CD4-positive, alpha-beta T cell treated with Interleukin-2 at 100 ng/mL for 4 hours (primary cell): ENCODE data around the gene CFAP20DC.
A peak's percentile ranks its signal among the peaks of the same experiment; 100 is the strongest.
"Not testable (repeated sequence)": the region's sequence is repeated elsewhere in the genome, so short reads cannot be mapped to it uniquely, and the experiment has no call there.

ENCODE experiments used
- DNase-seq: peaks from one replicate; pipeline ENCODE4 v3.0.0-alpha.2; 2020; ENCODE audit warnings: low spot score

The CFAP20DC gene

GRCh38 chr3:59049671-59050331, at the start of gene CFAP20DC:
Gene CFAP20DC, minus strand, starts transcription at chr3:59050025. Its CDS starts 394 bp downstream, at chr3:59049631.
- peak; percentile 88 for DNase-seq

GRCh38 chr3:59098516-59098915, 48.7 kb upstream of the CFAP20DC start:
- DNase-seq = not testable (repeated sequence)

GRCh38 chr3:59094446-59094845, 44.6 kb upstream of the CFAP20DC start:
- no peak for DNase-seq

DNA sequence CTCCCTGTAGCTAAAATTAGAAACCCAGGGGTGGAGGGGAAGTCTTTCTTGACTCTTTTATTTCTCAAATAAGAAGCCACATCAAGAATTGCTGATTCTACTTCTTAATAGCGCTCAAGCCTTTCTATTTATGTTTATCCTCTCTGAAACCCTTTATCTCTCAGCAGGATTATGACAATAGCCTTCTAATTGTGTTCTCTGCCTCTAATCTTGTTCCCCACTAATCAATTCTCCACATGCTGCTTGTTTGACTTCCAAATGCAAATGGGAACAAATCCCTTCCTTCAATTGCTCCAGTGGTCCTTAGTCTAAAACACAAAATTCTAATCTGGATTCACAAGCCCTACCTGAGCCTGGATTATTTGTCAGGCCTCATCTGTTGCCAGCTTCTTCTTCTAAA, 43.7 kb upstream of the CFAP20DC start:
- DNase-seq = no peak

DNA sequence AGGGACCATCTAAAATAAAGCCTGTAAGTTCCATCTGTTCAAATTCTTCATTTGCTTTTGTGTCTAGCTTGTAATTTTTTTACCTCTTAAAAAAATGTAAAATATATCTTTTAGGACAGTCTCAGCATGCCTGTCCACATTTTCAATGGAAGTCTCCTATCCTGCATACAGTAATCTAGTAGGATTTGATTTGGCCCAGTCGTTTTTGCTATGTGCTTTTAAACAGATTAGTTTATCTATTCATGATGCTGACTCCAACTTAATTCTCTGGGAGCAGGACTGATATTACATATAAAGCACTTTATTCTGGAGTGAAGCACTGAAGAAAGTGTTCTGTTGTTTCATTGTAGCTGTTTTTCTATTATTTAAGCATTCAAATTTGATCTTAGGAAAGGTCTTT, 38.9 kb upstream of the CFAP20DC start:
- DNase-seq = no peak

DNA sequence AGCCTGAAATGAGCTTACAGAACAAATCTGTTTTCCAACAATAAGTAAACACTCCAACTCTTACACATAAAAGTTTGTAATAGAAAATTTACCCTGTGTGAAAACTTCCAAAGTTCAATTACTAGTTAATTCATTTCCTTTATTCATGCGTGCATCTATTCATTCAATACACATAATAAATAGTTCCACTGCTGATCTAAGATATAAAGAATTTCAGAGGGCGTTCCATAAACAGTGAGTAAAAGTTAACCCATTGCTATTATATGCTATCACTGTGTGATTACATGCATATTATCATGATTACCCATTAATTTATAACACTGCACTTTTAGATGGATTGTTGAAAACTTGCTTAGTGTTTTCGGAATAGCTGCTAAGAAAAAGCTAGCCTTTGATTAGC, 36.2 kb upstream of the CFAP20DC start:
- no peak for DNase-seq

- DNase-seq = no peak
Measured at GRCh38 chr3:59084583-59084982, 34.8 kb upstream of the CFAP20DC start.

- no peak for DNase-seq
Measured at GRCh38 chr3:59082106-59082505, 32.3 kb upstream of the CFAP20DC start.

DNA sequence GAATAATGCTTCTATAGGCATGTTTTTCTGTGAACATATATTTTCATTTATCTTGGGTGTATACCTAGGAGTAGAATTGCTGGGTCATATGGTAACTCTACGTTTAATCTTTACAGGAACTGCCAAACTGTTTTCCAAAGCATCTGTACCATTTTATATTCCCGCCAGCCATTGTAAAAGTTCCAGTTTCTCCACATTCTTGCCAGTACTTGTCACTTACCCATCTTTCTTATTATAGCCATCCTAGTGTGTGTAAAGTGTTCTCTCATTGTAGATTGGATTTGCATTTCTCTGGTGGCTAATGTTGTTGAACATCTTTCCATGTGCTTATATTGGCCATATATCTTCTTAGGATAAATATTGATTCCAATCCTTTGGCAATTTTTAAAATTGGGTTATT, 31.2 kb upstream of the CFAP20DC start:
- no peak for DNase-seq

- no peak for DNase-seq
Measured at GRCh38 chr3:59079962-59080361, 30.1 kb upstream of the CFAP20DC start.

DNA sequence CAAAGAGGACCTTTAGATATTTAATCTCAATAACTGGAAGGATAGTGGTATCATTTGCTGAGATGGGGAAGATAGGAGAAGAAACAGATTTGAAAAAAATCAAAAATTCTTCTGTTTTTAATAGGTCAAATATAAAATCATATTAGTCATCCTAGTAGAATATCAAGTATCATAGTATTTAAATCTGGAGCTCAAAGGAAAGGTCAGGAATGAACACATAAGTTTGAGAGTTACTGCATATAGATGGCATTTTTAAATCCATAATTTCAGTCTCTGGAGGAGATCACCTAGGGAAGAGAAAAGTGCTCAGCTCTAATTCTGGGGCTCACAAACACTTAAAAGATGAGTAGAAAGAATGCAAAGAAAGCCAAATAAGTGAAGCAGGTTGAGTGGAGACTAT, 24.9 kb upstream of the CFAP20DC start:
- DNase-seq = no peak

DNA sequence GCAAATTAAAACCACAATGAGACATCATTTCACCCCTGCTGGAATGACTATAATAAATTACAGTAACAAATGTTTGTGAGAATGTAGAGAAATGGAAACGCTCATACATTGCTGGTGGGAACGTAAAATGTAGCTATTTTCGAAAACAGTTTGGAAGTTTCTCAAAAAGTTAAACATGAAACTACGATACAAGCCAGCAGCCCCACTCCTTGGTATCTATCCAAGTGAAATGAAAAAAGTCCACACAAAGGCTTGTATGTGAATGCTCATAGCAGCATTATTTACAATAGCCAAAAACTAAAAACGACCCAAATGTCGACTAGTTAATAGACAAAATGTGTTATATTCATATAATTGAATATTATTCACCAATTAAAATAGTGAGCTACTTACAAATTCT, 22.9 kb upstream of the CFAP20DC start:
- DNase-seq = no peak

GRCh38 chr3:59069838-59070237, 20.0 kb upstream of the CFAP20DC start:
- no peak for DNase-seq

DNA sequence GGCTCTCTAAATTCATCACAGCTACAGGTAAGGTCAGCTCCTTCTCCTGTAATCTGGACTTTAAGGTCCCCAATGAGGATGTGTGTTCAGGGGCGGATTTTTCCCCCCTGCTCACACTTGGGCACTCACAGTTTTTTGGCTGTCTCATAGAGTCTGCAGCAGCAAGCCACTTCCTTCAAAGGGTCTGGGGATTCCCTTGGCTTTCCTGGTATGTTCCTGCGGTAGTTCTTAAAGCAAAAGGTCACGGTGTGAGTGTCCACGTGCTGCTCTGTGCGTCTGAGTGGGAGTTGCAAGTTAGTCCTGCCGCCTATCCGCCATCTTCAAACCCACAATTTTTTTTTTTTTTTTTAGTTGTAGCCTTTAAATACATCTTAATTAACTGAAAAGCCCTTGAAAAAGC, 15.4 kb upstream of the CFAP20DC start:
- DNase-seq = no peak

DNA sequence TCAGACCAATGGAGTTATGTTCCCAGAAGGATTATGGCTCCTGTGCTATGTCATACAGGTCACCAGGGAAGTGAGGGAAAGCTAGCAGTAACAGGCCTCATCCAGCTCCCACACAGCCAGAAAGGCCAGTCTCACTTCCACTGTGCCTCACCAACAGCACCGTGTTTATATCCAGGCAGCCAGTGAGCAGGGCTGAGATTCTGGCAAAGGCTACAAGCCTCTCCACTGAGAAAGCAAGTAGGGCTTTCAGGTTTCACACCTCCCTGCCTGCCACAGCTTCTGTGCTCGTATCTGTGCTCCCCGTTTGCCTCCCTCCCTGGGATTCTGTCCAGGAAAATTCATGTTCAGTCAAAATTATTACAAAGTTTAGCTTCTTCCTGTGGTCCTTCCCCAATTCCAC, 14.9 kb upstream of the CFAP20DC start:
- DNase-seq = no peak

DNA sequence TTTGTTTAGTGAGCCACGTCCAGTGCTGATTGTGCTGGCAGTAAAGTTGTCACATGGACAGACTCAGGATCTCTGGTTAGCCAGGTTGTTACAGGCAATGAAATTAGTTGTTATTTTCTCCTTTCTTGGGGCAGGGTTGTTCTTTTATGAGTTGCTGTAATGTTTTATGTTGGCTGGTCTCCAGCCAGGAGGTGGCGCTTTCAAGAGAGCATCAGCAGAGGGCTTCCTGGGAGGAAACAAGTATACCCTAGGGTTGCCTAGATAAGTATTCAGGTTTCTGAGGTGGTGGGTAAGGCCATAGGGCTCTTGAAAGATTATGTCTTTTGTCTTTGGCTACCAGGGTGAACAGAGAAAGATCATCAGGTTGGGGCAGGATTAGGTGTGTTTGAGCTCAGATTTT, 14.5 kb upstream of the CFAP20DC start:
- no peak for DNase-seq

DNA sequence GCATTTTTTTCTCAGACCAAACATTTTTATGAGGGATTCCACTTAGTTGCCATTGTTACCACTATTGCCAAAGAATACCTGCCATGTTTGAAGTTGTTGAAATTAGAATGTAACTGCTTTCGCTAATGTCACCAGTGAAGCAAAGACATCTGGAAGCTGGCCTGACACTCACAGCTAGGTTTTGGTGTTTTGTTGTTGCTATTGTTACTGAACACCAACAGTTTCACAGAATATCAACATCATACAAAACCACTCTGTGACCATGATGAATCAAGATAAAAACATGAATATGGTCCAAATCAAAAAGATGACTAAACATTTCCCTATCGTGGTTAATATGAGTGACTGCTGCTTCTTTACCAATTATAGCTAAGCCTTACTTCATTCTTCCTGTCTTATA, 6.9 kb upstream of the CFAP20DC start:
- no peak for DNase-seq

DNA sequence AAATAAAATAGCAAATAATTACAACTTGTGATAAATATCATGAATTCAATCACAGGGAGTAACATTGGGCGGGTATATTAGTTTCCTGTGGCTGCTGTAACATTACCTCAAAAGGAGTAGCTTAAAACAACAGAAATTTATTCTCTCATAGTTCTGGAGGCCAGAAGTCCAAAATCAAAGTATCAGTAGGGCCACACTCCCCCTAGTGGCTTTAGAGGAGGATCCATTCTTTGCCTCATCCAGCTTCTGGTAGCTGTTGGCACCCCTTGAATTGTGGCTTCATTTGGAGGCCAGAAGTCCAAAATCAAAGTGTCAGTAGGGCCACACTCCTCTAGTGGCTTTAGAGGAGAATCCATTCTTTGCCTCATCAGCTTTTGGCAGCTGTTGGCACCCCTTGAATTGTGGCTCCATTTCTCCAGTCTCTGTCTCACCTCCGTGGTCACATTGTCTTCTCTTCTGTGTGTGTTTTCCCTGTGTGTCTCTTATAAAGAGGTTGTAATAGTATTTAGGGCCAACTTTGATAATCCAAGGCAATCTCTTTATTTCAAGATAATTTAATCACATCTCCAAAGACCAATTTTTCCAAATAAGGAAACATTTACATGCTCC, 3.1 kb upstream of the CFAP20DC start:
- DNase-seq = peak; percentile 10

DNA sequence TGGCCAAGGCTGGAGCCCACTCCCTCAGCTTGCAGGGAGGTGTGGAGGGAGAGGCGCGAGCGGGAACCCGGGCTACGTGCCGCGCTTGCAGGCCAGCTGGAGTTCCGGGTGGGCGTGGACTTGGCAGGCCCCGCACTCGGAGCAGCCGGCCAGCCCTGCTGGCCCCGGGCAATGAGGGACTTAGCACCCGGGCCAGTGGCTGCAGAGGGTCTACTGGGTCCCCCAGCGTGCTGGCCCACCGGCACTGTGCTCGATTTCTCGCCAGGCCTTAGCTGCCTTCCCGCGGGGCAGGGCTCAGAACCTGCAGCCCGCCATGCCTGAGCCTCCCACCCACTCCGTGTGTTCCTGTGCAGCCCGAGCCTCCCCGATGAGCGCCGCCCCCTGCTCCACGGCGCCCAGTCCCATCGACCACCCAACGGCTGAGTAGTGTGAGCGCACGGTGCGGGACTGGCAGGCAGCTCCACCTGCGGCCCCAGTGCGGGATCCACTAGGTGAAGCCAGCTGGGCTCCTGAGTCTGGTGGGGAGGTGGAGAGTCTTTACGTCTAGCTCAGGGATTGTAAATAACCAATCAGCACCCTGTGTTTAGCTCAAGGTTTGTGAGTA, 1.1 kb upstream of the CFAP20DC start:
- not testable (repeated sequence) for DNase-seq

DNA sequence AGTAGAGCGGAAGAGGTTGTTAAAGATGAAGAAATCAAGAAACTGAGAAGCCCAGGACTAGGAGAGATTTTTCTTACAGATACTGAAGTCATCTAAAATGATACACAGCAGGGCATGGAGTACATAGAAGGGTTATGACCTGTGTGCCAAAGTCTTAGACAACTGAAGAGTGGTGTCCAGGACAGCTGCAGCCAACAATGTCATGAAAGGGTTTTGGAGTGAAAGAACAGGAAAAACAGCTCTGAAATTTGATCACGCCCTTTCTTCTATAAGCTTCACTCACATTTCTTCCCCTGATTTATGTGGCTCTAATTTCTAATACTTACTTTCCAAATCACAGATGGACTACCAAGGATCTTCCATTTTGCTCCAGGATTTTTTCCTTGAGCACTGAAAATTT, 3.0 kb downstream of the CFAP20DC start:
- DNase-seq = no peak

DNA sequence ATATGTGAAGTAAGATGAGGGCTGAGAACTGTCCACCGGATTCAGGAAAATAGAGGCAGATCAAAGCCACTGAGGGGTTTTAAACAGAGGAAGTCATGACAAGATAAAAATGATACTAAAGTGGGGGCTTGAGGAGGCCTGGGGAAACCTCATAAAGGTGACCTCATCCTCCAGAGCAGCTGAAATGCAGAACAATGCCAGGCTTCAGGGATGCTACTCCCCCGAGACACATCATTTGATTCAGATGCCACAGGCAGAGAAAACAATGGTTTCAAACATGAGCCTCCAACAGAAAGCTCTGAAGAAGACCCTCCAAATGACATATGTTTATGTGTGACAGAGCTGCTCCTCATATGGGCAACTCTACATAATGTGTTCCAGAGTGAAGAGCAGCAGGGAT, 6.4 kb downstream of the CFAP20DC start:
- no peak for DNase-seq

DNA sequence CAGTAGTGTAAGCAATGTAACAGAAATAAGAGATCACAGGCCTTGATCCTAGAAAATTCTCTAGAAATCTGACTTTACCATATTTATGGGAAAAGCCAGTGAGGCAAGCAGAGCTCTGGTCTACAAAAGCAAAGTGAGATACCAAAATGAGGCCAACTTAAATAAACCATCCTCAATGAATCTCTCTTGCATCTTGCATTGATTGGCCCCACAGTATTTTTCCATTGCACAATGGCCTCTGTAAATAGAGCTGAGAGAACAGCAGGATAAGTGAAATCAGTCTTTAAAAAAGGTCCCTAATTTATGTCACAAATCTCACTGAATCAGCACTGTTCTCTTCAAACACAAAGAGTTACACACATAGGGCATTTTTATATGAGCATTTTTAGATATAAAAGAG, 8.9 kb downstream of the CFAP20DC start:
- DNase-seq = no peak

- DNase-seq = no peak
Measured at GRCh38 chr3:59027607-59028006, 22.2 kb downstream of the CFAP20DC start.

GRCh38 chr3:59023612-59024011, 26.2 kb downstream of the CFAP20DC start:
- DNase-seq = no peak
